GM13977 (cell line): ENCODE results near the gene HMGXB4.

Experiments used
- DNase-seq: peaks from one replicate; pipeline ENCODE4 v3.0.0; 2012; ENCODE audit warnings: low spot score
- CTCF ChIP-seq: IDR thresholded peaks from 2 replicates; pipeline ENCODE4 v1.5.1; 2012; ENCODE audit warnings: mild to moderate bottlenecking, control low read depth; ENCODE audit not compliant: insufficient read depth; ENCODE audit errors: extremely low read depth, missing control alignments
- in situ Hi-C: fragments of 300-500 bp; cut with MboI; formaldehyde crosslinking; loops from one replicate; pipeline ENCODE4 v1.12.0; 2022; ENCODE audit warnings: low sequenced_read_pairs, low pct_unique_long_range_greater_than_20kb, mixed read lengths, inconsistent platforms; ENCODE audit not compliant: unreplicated experiment

HMGXB4 gene

DNA sequence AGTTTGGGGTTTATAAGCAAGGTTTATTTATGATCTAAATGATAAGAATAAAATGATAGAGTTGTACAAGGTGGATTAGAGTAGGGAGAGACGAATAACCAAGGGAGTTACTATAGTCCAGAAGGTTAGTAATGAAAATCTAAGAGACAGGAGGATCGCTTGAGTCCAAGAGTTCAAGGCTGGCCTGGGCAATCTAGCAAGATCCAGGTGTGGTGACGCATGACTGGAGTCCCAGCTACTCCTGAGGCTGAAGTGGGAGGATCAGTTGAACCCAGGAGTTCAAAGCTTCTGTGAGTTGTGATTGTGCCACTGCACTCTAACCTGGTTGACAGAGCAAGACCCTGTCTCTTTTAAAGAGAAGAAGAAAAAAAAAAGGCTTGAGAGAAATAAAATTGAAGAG lies 12.3 kb downstream of the HMGXB4 start:
- in situ Hi-C loops, result no loop called here
- no peak for DNase-seq
- no peak for TF ChIP-seq CTCF

GRCh38 chr22:35274154-35274871 lies 17.0 kb downstream of the HMGXB4 start:
- no peak for TF ChIP-seq CTCF
- in situ Hi-C loops, result no loop called here
- DNase-seq, result no peak

GRCh38 chr22:35275580-35275979 lies 18.3 kb downstream of the HMGXB4 start:
- no peak for DNase-seq
- in situ Hi-C loops, result no loop called here
- TF ChIP-seq CTCF, result no peak

- in situ Hi-C loops, result no loop called here
- TF ChIP-seq CTCF, result no peak
- no peak for DNase-seq
Observed at GRCh38 chr22:35276019-35276418, 18.7 kb downstream of the HMGXB4 start.

GRCh38 chr22:35288116-35288515 lies 30.8 kb downstream of the HMGXB4 start:
- in situ Hi-C loops, result no loop called here
- no peak for DNase-seq
- TF ChIP-seq CTCF, result no peak

DNA sequence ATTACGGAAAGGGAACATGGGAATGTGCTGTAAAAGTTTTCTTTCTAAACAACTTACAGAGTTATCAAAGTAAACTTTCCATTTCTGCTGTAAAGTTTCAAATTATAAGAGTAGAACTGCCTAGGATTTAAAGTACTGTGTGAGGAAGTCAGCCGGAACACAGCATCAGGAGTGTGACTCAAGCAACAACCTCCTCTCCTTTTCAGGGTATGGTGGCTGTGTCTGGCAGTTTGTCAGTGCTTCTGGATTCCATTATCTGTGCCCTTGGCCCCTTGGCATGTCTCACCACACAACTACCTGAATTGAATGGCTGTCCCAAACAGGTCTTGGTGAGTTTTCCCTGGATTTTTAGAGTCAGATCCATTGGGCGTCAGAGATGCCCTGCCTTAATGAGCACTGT lies 35.5 kb downstream of the HMGXB4 start:
- no peak for DNase-seq
- in situ Hi-C loops, result no loop called here
- TF ChIP-seq CTCF, result no peak
